PC-9 (cell line): ENCODE measurements around the gene IRF4.

Experiments
- CTCF ChIP-seq: fragments of 200-600 bp; sonication (generic); conservative IDR thresholded peaks from 2 replicates; pipeline ENCODE4 v1.6.1; 2017; ENCODE audit warnings: mixed run types, antibody characterized with exemption, mild to moderate bottlenecking, moderate library complexity
- EZH2 ChIP-seq: fragments of 200-600 bp; sonication (generic); IDR thresholded peaks from 2 replicates; pipeline ENCODE4 v1.8.0; 2017; ENCODE audit warnings: antibody characterized with exemption, low read depth

GRCh38 chr6:350371-350770 is 41.2 kb upstream of the IRF4 start:
- TF ChIP-seq CTCF (no peak), EZH2 (no peak)
